ENCODE measurements around the gene SPIN1.

Gene SPIN1

DNA sequence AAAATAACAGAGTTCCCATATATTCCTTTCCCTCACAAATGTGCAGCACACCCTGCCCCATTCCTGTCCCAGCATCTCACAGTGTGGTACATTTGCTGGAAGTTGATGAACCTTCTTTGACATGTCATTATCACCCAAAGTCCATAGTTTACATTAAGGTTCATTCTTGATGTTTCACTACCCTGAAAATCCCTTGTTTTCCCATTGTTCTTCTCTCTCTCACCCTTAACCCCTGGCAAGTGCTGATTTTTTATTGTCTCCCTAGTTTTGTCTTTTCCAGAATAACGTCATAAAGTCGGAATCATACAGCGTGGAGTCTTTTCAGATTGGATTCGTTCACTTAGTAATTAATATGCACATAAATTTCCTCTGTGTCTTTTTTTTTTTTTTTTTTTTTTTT, 48.1 kb downstream of the SPIN1 start:
- Histone ChIP-seq H3K79me2 (ENCODE audit: insufficient read depth, low read length) (peaks cover 78% of the 10 kb centered on the region), H3K4me2 (ENCODE audit: insufficient read depth, low read length) (no peak overlapping the region), H4K20me1 (ENCODE audit: insufficient read depth, low read length) (peaks cover 13% of the 10 kb centered on the region; the same call in 1 of the 2 replicates), H3K4me1 (ENCODE audit: insufficient read depth, low read length) (peaks cover 25% of the 10 kb centered on the region), H3K36me3 (ENCODE audit: insufficient read depth, low read length) (peaks cover 45% of the 10 kb centered on the region), H3K4me3 (ENCODE audit: low read depth in 1 of 2, low read length in 2 of 2) (no peak overlapping the region), H3K27ac (ENCODE audit: low read length) (no peak overlapping the region), H3K9me3 (ENCODE audit: insufficient read depth, low read length, severe bottlenecking) (no peaks in the 10 kb centered on the region), H3K27me3 (ENCODE audit: insufficient read depth, low read length, poor library complexity) (no peaks in the 10 kb centered on the region), H2AFZ (ENCODE audit: low read depth, low read length) (no peak overlapping the region), H3K9ac (ENCODE audit: low read depth, low read length) (no peak overlapping the region)
- TF ChIP-seq EZH2 (IDR thresholded peaks at IDR 0.05; ENCODE audit: borderline replicate concordance, low read depth, low read length, severe bottlenecking) (no peak), CTCF (IDR thresholded peaks at IDR 0.05; ENCODE audit: borderline replicate concordance, extremely low read depth, low read length, poor library complexity, severe bottlenecking) (no peak)
- DNase-seq: no peak
- no peak for ATAC-seq (ENCODE audit: insufficient read depth, low read depth)

GRCh38 chr9:88437210-88438146, 49.2 kb downstream of the SPIN1 start:
- Histone ChIP-seq H4K20me1 (ENCODE audit: insufficient read depth, low read length) (peaks cover 14% of the 10 kb centered on the region; the same call in 1 of the 2 replicates), H3K36me3 (ENCODE audit: insufficient read depth, low read length) (peaks cover 40% of the 10 kb centered on the region)

DNA sequence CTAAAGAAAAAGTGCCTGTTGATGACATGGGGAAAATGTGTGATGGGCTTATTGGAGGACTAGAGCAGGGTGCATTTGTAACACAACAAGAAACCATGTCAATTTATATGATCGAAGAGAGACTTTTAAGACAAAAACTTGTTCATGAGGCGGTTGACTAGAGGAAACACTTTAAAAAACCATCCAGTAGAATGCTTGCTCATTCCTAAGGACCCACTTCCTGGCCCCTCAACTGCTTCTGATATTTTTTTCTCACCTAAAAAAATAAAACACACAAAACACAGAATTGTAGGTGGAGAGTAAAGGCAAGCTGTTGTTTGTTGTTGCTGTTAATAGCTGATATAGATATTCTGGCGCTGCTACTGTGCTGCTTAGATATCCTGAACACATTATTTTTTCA, 50.6 kb downstream of the SPIN1 start:
- Histone ChIP-seq H3K4me2 (ENCODE audit: insufficient read depth, low read length) (0 out of 2 replicates have a peak overlapping the region, but pooled peaks have one; percentile 12), H3K9ac (ENCODE audit: low read depth, low read length) (no peak overlapping the region), H3K27ac (ENCODE audit: low read length) (peak overlapping the region; percentile 57), H3K4me1 (ENCODE audit: insufficient read depth, low read length) (peaks cover 27% of the 10 kb centered on the region), H3K4me3 (ENCODE audit: low read depth in 1 of 2, low read length in 2 of 2) (no peak overlapping the region), H3K9me3 (ENCODE audit: insufficient read depth, low read length, severe bottlenecking) (no peaks in the 10 kb centered on the region), H2AFZ (ENCODE audit: low read depth, low read length) (no peak overlapping the region), H4K20me1 (ENCODE audit: insufficient read depth, low read length) (peaks cover 16% of the 10 kb centered on the region), H3K79me2 (ENCODE audit: insufficient read depth, low read length) (peaks cover 78% of the 10 kb centered on the region), H3K27me3 (ENCODE audit: insufficient read depth, low read length, poor library complexity) (no peaks in the 10 kb centered on the region), H3K36me3 (ENCODE audit: insufficient read depth, low read length) (peaks cover 29% of the 10 kb centered on the region)
- peak; percentile 74 for ATAC-seq (ENCODE audit: insufficient read depth, low read depth)
- TF ChIP-seq CTCF (IDR thresholded peaks at IDR 0.05; ENCODE audit: borderline replicate concordance, extremely low read depth, low read length, poor library complexity, severe bottlenecking) (no peak), EZH2 (IDR thresholded peaks at IDR 0.05; ENCODE audit: borderline replicate concordance, low read depth, low read length, severe bottlenecking) (no peak)
- DNase-seq: no peak

More at GRCh38 chr9:88437210-88438146, 49.2 kb downstream of the SPIN1 start:
- Histone ChIP-seq H3K4me3 (ENCODE audit: low read depth in 1 of 2, low read length in 2 of 2) (no peak overlapping the region), H2AFZ (ENCODE audit: low read depth, low read length) (no peak overlapping the region), H3K27ac (ENCODE audit: low read length) (no peak overlapping the region), H3K79me2 (ENCODE audit: insufficient read depth, low read length) (peaks cover 79% of the 10 kb centered on the region), H3K9ac (ENCODE audit: low read depth, low read length) (no peak overlapping the region), H3K27me3 (ENCODE audit: insufficient read depth, low read length, poor library complexity) (no peaks in the 10 kb centered on the region), H3K9me3 (ENCODE audit: insufficient read depth, low read length, severe bottlenecking) (no peaks in the 10 kb centered on the region), H3K4me2 (ENCODE audit: insufficient read depth, low read length) (no peak overlapping the region), H3K4me1 (ENCODE audit: insufficient read depth, low read length) (peaks cover 27% of the 10 kb centered on the region)
- DNase-seq (no peak), ATAC-seq (ENCODE audit: insufficient read depth, low read depth) (no peak)
- no peak for TF ChIP-seq CTCF (IDR thresholded peaks at IDR 0.05; ENCODE audit: borderline replicate concordance, extremely low read depth, low read length, poor library complexity, severe bottlenecking)
- no peak for TF ChIP-seq EZH2 (IDR thresholded peaks at IDR 0.05; ENCODE audit: borderline replicate concordance, low read depth, low read length, severe bottlenecking)
